BLaER1 treated with 17β-estradiol and CSF1 and Interleukin-3, amounts not matched to agents 10 nM and 100 nM (cell line): Measurements from ENCODE around the gene KMT2E.
"Not testable (repeated sequence)": the region's sequence is repeated elsewhere in the genome, so short reads cannot be mapped to it uniquely, and the experiment has no call there.

Experiments
- H3K27ac ChIP-seq, 11 experiments: shearing (Covaris generic); formaldehyde crosslinking; 2 replicates each; pipeline ENCODE4 v1.8.1; 2022
- H3K27me3 ChIP-seq, 11 experiments: shearing (Covaris generic); formaldehyde crosslinking; 2 replicates each; pipeline ENCODE4 v1.8.1; 2022
- H3K36me3 ChIP-seq, 11 experiments: shearing (Covaris generic); formaldehyde crosslinking; 2 replicates each; pipeline ENCODE4 v1.8.1; 2022
- H3K4me1 ChIP-seq, 10 experiments: shearing (Covaris generic); formaldehyde crosslinking; 2 replicates each; pipeline ENCODE4 v1.8.1; 2022
- H3K4me2 ChIP-seq, 11 experiments: shearing (Covaris generic); formaldehyde crosslinking; 2 replicates each; pipeline ENCODE4 v1.8.1; 2022
- H3K4me3 ChIP-seq, 10 experiments: shearing (Covaris generic); formaldehyde crosslinking; 2 replicates each; pipeline ENCODE4 v1.8.1; 2022
- H3K9ac ChIP-seq, 11 experiments: shearing (Covaris generic); formaldehyde crosslinking; 2 replicates each; pipeline ENCODE4 v1.8.1; 2022
- H3K9me3 ChIP-seq, 11 experiments: shearing (Covaris generic); formaldehyde crosslinking; replicated peaks in 1 of 11; 2 replicates each; pipeline ENCODE4 v1.8.1; 2022
- H4K20me1 ChIP-seq, 11 experiments: shearing (Covaris generic); formaldehyde crosslinking; 2 replicates each; pipeline ENCODE4 v1.8.1; 2022
- Cebpa-rat ChIP-seq, 11 experiments: shearing (Covaris generic); IDR thresholded peaks; 2 replicates each; pipeline ENCODE4 v1.8.1; 2022

KMT2E gene

GRCh38 chr7:104998040-104998752 is 15.8 kb upstream of the KMT2E start:
- Histone ChIP-seq H3K4me2 (peak overlapping the region in 2 of 11 experiments; percentile 3; a peak in 1 of 22 replicates), H3K9ac (no peak overlapping the region), H3K4me1 (peaks cover 20 to 87% (median 34%) of the 10 kb centered on the region in 10 experiments), H3K36me3 (peaks cover 69 to 96% (median 81%) of the 10 kb centered on the region in 11 experiments), H3K9me3 (peaks cover 0 to 5% (median 0%) of the 10 kb centered on the region in 11 experiments; a peak in 2 of 22 replicates), H3K4me3 (no peak overlapping the region), H4K20me1 (peaks cover 0 to 97% (median 58%) of the 10 kb centered on the region in 11 experiments; a peak in 16 of 22 replicates), H3K27me3 (no peaks in the 10 kb centered on the region), H3K27ac (no peak overlapping the region)
- TF ChIP-seq Cebpa-rat (IDR thresholded peaks at IDR 0.05), result no peak

GRCh38 chr7:105000200-105000599 is 13.8 kb upstream of the KMT2E start:
- H3K9ac ChIP-seq, result no peak overlapping the region
- peaks cover 0 to 97% (median 62%) of the 10 kb centered on the region in 11 experiments; a peak in 16 of 22 replicates for H4K20me1 ChIP-seq
- TF ChIP-seq Cebpa-rat (IDR thresholded peaks at IDR 0.05), result no peak
- H3K4me1 ChIP-seq, result peaks cover 25 to 87% (median 43%) of the 10 kb centered on the region in 10 experiments
- H3K27ac ChIP-seq, result no peak overlapping the region
- H3K36me3 ChIP-seq, result peaks cover 61 to 96% (median 80%) of the 10 kb centered on the region in 11 experiments
- no peak overlapping the region for H3K4me3 ChIP-seq
- H3K27me3 ChIP-seq, result no peaks in the 10 kb centered on the region
- peak overlapping the region in 6 of 11 experiments; percentile 42 to 64 (median 60); a peak in 10 of 22 replicates for H3K4me2 ChIP-seq
- peaks cover 0 to 18% (median 0%) of the 10 kb centered on the region in 11 experiments; a peak in 7 of 22 replicates for H3K9me3 ChIP-seq

- Histone ChIP-seq H3K4me2 (peak overlapping the region in 10 of 11 experiments; percentile 10 to 64 (median 46); a peak in 17 of 22 replicates), H3K4me1 (peaks cover 28 to 88% (median 44%) of the 10 kb centered on the region in 10 experiments), H3K36me3 (peaks cover 55 to 96% (median 80%) of the 10 kb centered on the region in 11 experiments), H3K27ac (0 out of 22 replicates have a peak overlapping the region, but pooled peaks of 2 of the 11 experiments have one; percentile 11 to 17), H3K9ac (no peak overlapping the region), H3K4me3 (no peak overlapping the region), H3K9me3 (peaks cover 0 to 23% (median 0%) of the 10 kb centered on the region in 11 experiments; a peak in 8 of 22 replicates), H3K27me3 (no peaks in the 10 kb centered on the region), H4K20me1 (peaks cover 0 to 97% (median 54%) of the 10 kb centered on the region in 11 experiments; a peak in 17 of 22 replicates)
- no peak for TF ChIP-seq Cebpa-rat (IDR thresholded peaks at IDR 0.05)
These were observed 13.1 kb upstream of the KMT2E start for GRCh38 chr7:105000927-105001336.

- H3K36me3 ChIP-seq, result peaks cover 51 to 96% (median 80%) of the 10 kb centered on the region in 11 experiments
- TF ChIP-seq Cebpa-rat (IDR thresholded peaks at IDR 0.05), result no peak
- H4K20me1 ChIP-seq, result peaks cover 0 to 97% (median 57%) of the 10 kb centered on the region in 11 experiments; a peak in 17 of 22 replicates
- no peak overlapping the region for H3K9ac ChIP-seq
- no peaks in the 10 kb centered on the region for H3K27me3 ChIP-seq
- peak overlapping the region in 5 of 11 experiments; percentile 15 to 71 (median 58); a peak in 9 of 22 replicates for H3K4me2 ChIP-seq
- H3K4me1 ChIP-seq, result peaks cover 33 to 88% (median 49%) of the 10 kb centered on the region in 10 experiments
- H3K9me3 ChIP-seq, result peaks cover 0 to 25% (median 0%) of the 10 kb centered on the region in 11 experiments; a peak in 8 of 22 replicates
- no peak overlapping the region for H3K4me3 ChIP-seq
- H3K27ac ChIP-seq, result 0 out of 22 replicates have a peak overlapping the region, but pooled peaks of 1 of the 11 experiments have one; percentile 7
These were observed 12.3 kb upstream of the KMT2E start for GRCh38 chr7:105001652-105002184.

- H3K36me3 ChIP-seq, result peaks cover 64 to 100% (median 91%) of the 10 kb centered on the region in 11 experiments
- H3K27me3 ChIP-seq, result no peaks in the 10 kb centered on the region
- no peak overlapping the region for H3K4me3 ChIP-seq
- peak overlapping the region in 10 of 11 experiments; percentile 6 to 43 (median 27); a peak in 11 of 22 replicates for H3K27ac ChIP-seq
- peaks cover 44 to 97% (median 63%) of the 10 kb centered on the region in 10 experiments for H3K4me1 ChIP-seq
- H3K9me3 ChIP-seq, result peaks cover 0 to 25% (median 0%) of the 10 kb centered on the region in 11 experiments; a peak in 8 of 22 replicates
- H3K9ac ChIP-seq, result peak overlapping the region in 7 of 11 experiments; percentile 1 to 62 (median 33); a peak in 8 of 22 replicates
- peak overlapping the region; percentile 10 to 85 (median 33); a peak in 20 of 22 replicates for H3K4me2 ChIP-seq
- no peak for TF ChIP-seq Cebpa-rat (IDR thresholded peaks at IDR 0.05)
- H4K20me1 ChIP-seq, result peaks cover 0 to 100% (median 69%) of the 10 kb centered on the region in 11 experiments; a peak in 17 of 22 replicates
These were observed 10.7 kb upstream of the KMT2E start for GRCh38 chr7:105003275-105003674.

GRCh38 chr7:105003872-105004510 is 10.0 kb upstream of the KMT2E start:
- peaks cover 51 to 97% (median 70%) of the 10 kb centered on the region in 10 experiments for H3K4me1 ChIP-seq
- peaks cover 0 to 100% (median 72%) of the 10 kb centered on the region in 11 experiments; a peak in 17 of 22 replicates for H4K20me1 ChIP-seq
- peaks cover 0 to 25% (median 0%) of the 10 kb centered on the region in 11 experiments; a peak in 8 of 22 replicates for H3K9me3 ChIP-seq
- no peak for TF ChIP-seq Cebpa-rat (IDR thresholded peaks at IDR 0.05)
- H3K27me3 ChIP-seq, result no peaks in the 10 kb centered on the region
- no peak overlapping the region for H3K4me3 ChIP-seq
- peak overlapping the region in 2 of 11 experiments; percentile 42 to 62; a peak in 6 of 22 replicates for H3K9ac ChIP-seq
- peak overlapping the region; percentile 10 to 85 (median 33); a peak in 21 of 22 replicates for H3K4me2 ChIP-seq
- H3K27ac ChIP-seq, result peak overlapping the region in 9 of 11 experiments; percentile 1 to 43 (median 25); a peak in 10 of 22 replicates
- peaks cover 65 to 100% (median 91%) of the 10 kb centered on the region in 11 experiments for H3K36me3 ChIP-seq

- Histone ChIP-seq H3K36me3 (peaks cover 65 to 100% (median 88%) of the 10 kb centered on the region in 11 experiments), H4K20me1 (peaks cover 0 to 100% (median 65%) of the 10 kb centered on the region in 11 experiments; a peak in 18 of 22 replicates), H3K4me2 (peak overlapping the region in 3 of 11 experiments; percentile 6 to 71 (median 20); a peak in 4 of 22 replicates), H3K9me3 (peaks cover 0 to 25% (median 0%) of the 10 kb centered on the region in 11 experiments; a peak in 8 of 22 replicates), H3K4me1 (peaks cover 57 to 100% (median 72%) of the 10 kb centered on the region in 10 experiments)
- not testable (repeated sequence) for H3K4me3 ChIP-seq, H3K9ac ChIP-seq, H3K27me3 ChIP-seq, H3K27ac ChIP-seq
These were observed 9.0 kb upstream of the KMT2E start for GRCh38 chr7:105005006-105005405.

GRCh38 chr7:105005486-105005885 is 8.5 kb upstream of the KMT2E start:
- peaks cover 60 to 100% (median 87%) of the 10 kb centered on the region in 11 experiments for H3K36me3 ChIP-seq
- peaks cover 0 to 100% (median 66%) of the 10 kb centered on the region in 11 experiments; a peak in 19 of 22 replicates for H4K20me1 ChIP-seq
- not testable (repeated sequence) for H3K4me3 ChIP-seq, H3K27me3 ChIP-seq, H3K27ac ChIP-seq, H3K9ac ChIP-seq
- H3K9me3 ChIP-seq, result peaks cover 0 to 25% (median 0%) of the 10 kb centered on the region in 11 experiments; a peak in 8 of 22 replicates
- H3K4me2 ChIP-seq, result peak overlapping the region in 1 of 11 experiments; percentile 71; a peak in 1 of 22 replicates
- H3K4me1 ChIP-seq, result peaks cover 60 to 100% (median 72%) of the 10 kb centered on the region in 10 experiments
